H1 (cell line): ENCODE data around the gene HSF4. TPM values are rescaled to one million over a fixed set of nuclear protein-coding genes. Genes with fewer than 3 reads are reported as not detected.

ENCODE experiments used
- CTCF ChIA-PET: fragments of 300-600 bp; sonication (Branson Sonifier 250); formaldehyde crosslinking; loops from one replicate; lab custom pipeline; 2021; ENCODE audit not compliant: partially characterized antibody; lab: Charles Lee
- POLR2A ChIA-PET: fragments of 300-600 bp; sonication (Branson Sonifier 250); formaldehyde crosslinking; loops from one replicate; lab custom pipeline; 2021; ENCODE audit warnings: inconsistent platforms; ENCODE audit not compliant: partially characterized antibody; lab: Charles Lee
- DNase-seq, 2 experiments: peaks; one replicate each; pipeline versions ENCODE4 v3.0.0 to v3.0.0-alpha.2; 2010 to 2022; ENCODE audit warnings: low spot score in 2 of 2, low read depth in 1 of 2, mixed read lengths in 1 of 2
- FAIRE-seq: peaks from 2 replicates; lab custom pipeline; 2011; peaks lifted over from hg19 to GRCh38; lab: Jason Lieb, UNC
- H2AFZ ChIP-seq: 2 replicates; pipeline ENCODE4 v1.8.1; 2012; ENCODE audit warnings: low read length, inconsistent platforms
- H2AK5ac ChIP-seq: 2 replicates; pipeline ENCODE4 v1.6.1; 2013; ENCODE audit warnings: low read depth, low read length
- H2BK120ac ChIP-seq: replicated peaks from 2 replicates; pipeline ENCODE3; 2013; ENCODE audit warnings: low read depth, low read length, inconsistent platforms
- H2BK12ac ChIP-seq: 2 replicates; pipeline ENCODE4 v1.6.1; 2013; ENCODE audit warnings: low read depth, low read length
- H2BK15ac ChIP-seq: 2 replicates; pipeline ENCODE4 v1.6.1; 2013; ENCODE audit warnings: low read length
- H2BK20ac ChIP-seq: 2 replicates; pipeline ENCODE4 v1.6.1; 2013; ENCODE audit warnings: low read length
- H2BK5ac ChIP-seq: 2 replicates; pipeline ENCODE4 v1.6.1; 2013; ENCODE audit warnings: low read depth, low read length
- H3K14ac ChIP-seq: 2 replicates; pipeline ENCODE4 v1.6.1; 2013; ENCODE audit warnings: inconsistent platforms; ENCODE audit not compliant: insufficient read length
- H3K18ac ChIP-seq: 2 replicates; pipeline ENCODE4 v1.6.1; 2013; ENCODE audit warnings: low read length; ENCODE audit errors: extremely low read depth
- H3K23ac ChIP-seq: 2 replicates; pipeline ENCODE4 v1.6.1; 2013; ENCODE audit warnings: inconsistent platforms; ENCODE audit not compliant: insufficient read length
- H3K23me2 ChIP-seq: 2 replicates; pipeline ENCODE4 v1.6.1; 2013; ENCODE audit warnings: low read depth, low read length
- H3K27ac ChIP-seq: 2 replicates; pipeline ENCODE4 v1.6.1; 2011; ENCODE audit warnings: low read depth, low read length, inconsistent platforms
- H3K27me3 ChIP-seq, 4 experiments: replicated peaks in 1 of 4; 1 replicate in 1 of 4; 2 replicates in 3 of 4; pipeline versions ENCODE4 v1.6.1 to v1.8.1; 2011 to 2013; ENCODE audit warnings: low read length in 3 of 4, mild to moderate bottlenecking in 3 of 4, inconsistent platforms in 2 of 4, mixed read lengths in 2 of 4, moderate library complexity in 1 of 4; ENCODE audit not compliant: control insufficient read depth in 3 of 4, insufficient read depth in 3 of 4; ENCODE audit errors: extremely low read depth in 1 of 4
- H3K36me3 ChIP-seq, 4 experiments: 2 replicates each; pipeline versions ENCODE4 v1.6.1 to v1.8.1; 2011 to 2013; ENCODE audit warnings: mild to moderate bottlenecking in 4 of 4, low read length in 3 of 4, moderate library complexity in 2 of 4, control low read depth in 1 of 4, inconsistent platforms in 1 of 4; ENCODE audit not compliant: insufficient read depth in 4 of 4, control insufficient read depth in 2 of 4
- H3K4ac ChIP-seq: replicated peaks from 2 replicates; pipeline ENCODE3; 2013; ENCODE audit warnings: low read length, low read depth, mixed read lengths, inconsistent platforms; ENCODE audit not compliant: insufficient read length
- H3K4me1 ChIP-seq, 4 experiments: replicated peaks in 1 of 4; 1 replicate in 1 of 4; 2 replicates in 3 of 4; pipeline versions ENCODE4 v1.6.1 to v1.8.1; 2011 to 2013; ENCODE audit warnings: low read length in 3 of 4, inconsistent platforms in 2 of 4, mixed read lengths in 1 of 4; ENCODE audit not compliant: insufficient read depth in 4 of 4, control insufficient read depth in 3 of 4
- H3K4me2 ChIP-seq, 2 experiments: 2 replicates each; pipeline versions ENCODE4 v1.6.1 to v1.8.1; 2011 to 2013; ENCODE audit warnings: low read depth in 2 of 2, low read length in 2 of 2, control low read depth in 1 of 2, inconsistent platforms in 1 of 2, mild to moderate bottlenecking in 1 of 2; ENCODE audit not compliant: insufficient read depth in 1 of 2
- H3K4me3 ChIP-seq, 4 experiments: fragments of 200-600, 300-600 bp in 1 of 4; sonication (generic), shearing (Covaris generic), sonication (Bioruptor Twin) in 1 of 4; 2 replicates each; pipeline versions ENCODE4 v1.5.1 to v1.8.1; 2011 to 2016; ENCODE audit warnings: low read length in 4 of 4, low read depth in 3 of 4, control low read depth in 2 of 4, inconsistent platforms in 2 of 4, mild to moderate bottlenecking in 2 of 4, mixed read lengths in 1 of 4, moderate library complexity in 1 of 4; ENCODE audit not compliant: insufficient read depth in 2 of 4; ENCODE audit errors: extremely low read depth in 1 of 4
- H3K56ac ChIP-seq: replicated peaks from 2 replicates; pipeline ENCODE3; 2013; ENCODE audit warnings: low read depth, mild to moderate bottlenecking, mixed read lengths, low read length, inconsistent platforms; ENCODE audit not compliant: insufficient read length
- H3K79me1 ChIP-seq: 2 replicates; pipeline ENCODE4 v1.6.1; 2013; ENCODE audit warnings: low read depth, low read length, control low read depth
- H3K79me2 ChIP-seq, 2 experiments: 2 replicates each; pipeline versions ENCODE4 v1.6.1 to v1.8.1; 2012 to 2013; ENCODE audit warnings: low read length in 2 of 2, mild to moderate bottlenecking in 2 of 2, inconsistent platforms in 1 of 2; ENCODE audit not compliant: insufficient read depth in 2 of 2, control insufficient read depth in 1 of 2
- H3K9ac ChIP-seq, 4 experiments: replicated peaks in 1 of 4; 1 replicate in 1 of 4; 2 replicates in 3 of 4; pipeline versions ENCODE4 v1.6.1 to v1.8.1; 2011 to 2013; ENCODE audit warnings: low read depth in 3 of 4, low read length in 3 of 4, control low read depth in 2 of 4, mild to moderate bottlenecking in 2 of 4, moderate library complexity in 2 of 4, inconsistent platforms in 1 of 4; ENCODE audit errors: extremely low read depth in 1 of 4
- H3K9me3 ChIP-seq, 2 experiments: 2 replicates each; pipeline versions ENCODE4 v1.6.1 to v1.8.1; 2012 to 2013; ENCODE audit warnings: mild to moderate bottlenecking in 2 of 2, moderate library complexity in 2 of 2, control low read depth in 1 of 2, inconsistent platforms in 1 of 2, low read depth in 1 of 2, low read length in 1 of 2, mixed read lengths in 1 of 2; ENCODE audit not compliant: insufficient read depth in 2 of 2
- H4K20me1 ChIP-seq, 2 experiments: replicated peaks in 1 of 2; 2 replicates each; pipeline versions ENCODE3 to v1.8.1; 2011 to 2013; ENCODE audit warnings: inconsistent platforms in 2 of 2, low read length in 2 of 2, mild to moderate bottlenecking in 1 of 2; ENCODE audit not compliant: insufficient read depth in 2 of 2, control insufficient read depth in 1 of 2
- H4K5ac ChIP-seq: 2 replicates; pipeline ENCODE4 v1.6.1; 2013; ENCODE audit warnings: low read length, low read depth, mixed read lengths, inconsistent platforms; ENCODE audit not compliant: insufficient read length
- H4K8ac ChIP-seq: 2 replicates; pipeline ENCODE4 v1.8.0; 2013; ENCODE audit warnings: mild to moderate bottlenecking, moderate library complexity, low read length, inconsistent platforms; ENCODE audit not compliant: insufficient read depth; ENCODE audit errors: extremely low read depth
- H4K91ac ChIP-seq: replicated peaks from 2 replicates; pipeline ENCODE3; 2013; ENCODE audit warnings: low read length, mixed read lengths, inconsistent platforms; ENCODE audit not compliant: insufficient read length
- BACH1 ChIP-seq: IDR thresholded peaks from 2 replicates; pipeline ENCODE4 v1.6.1; 2012; ENCODE audit warnings: low read length, improper control_type of control experiment
- CTBP2 ChIP-seq: IDR thresholded peaks from 2 replicates; pipeline ENCODE4 v1.7.0; 2011; ENCODE audit warnings: borderline replicate concordance, mild to moderate bottlenecking, moderate library complexity, mixed read lengths, low read length; ENCODE audit not compliant: insufficient read depth, insufficient read length
- HDAC6 ChIP-seq: IDR thresholded peaks from one replicate; pipeline ENCODE4 v1.7.1; 2012; ENCODE audit warnings: low read depth, mild to moderate bottlenecking, inconsistent platforms, low read length, moderate library complexity
- MAFK ChIP-seq: IDR thresholded peaks from 2 replicates; pipeline ENCODE4 v1.6.1; 2012; ENCODE audit warnings: low read depth, mild to moderate bottlenecking, improper control_type of control experiment, low read length
- RBBP5 ChIP-seq: IDR thresholded peaks from 2 replicates; pipeline ENCODE4 v1.7.1; 2012; ENCODE audit warnings: low read depth, mild to moderate bottlenecking, inconsistent platforms, low read length, moderate library complexity, borderline replicate concordance
- RNF2 ChIP-seq: fragments of 200-900, 300-1000 bp; sonication (generic); IDR thresholded peaks from 2 replicates; pipeline ENCODE4 v1.7.1; 2016; ENCODE audit warnings: borderline replicate concordance, low read depth, mild to moderate bottlenecking, antibody characterized with exemption, low read length; ENCODE audit not compliant: poor library complexity, severe bottlenecking; ENCODE audit errors: missing control alignments
- RXRA ChIP-seq: IDR thresholded peaks from 2 replicates; pipeline ENCODE4 v1.6.1; 2011; ENCODE audit warnings: low read depth, mild to moderate bottlenecking, low read length, moderate library complexity; ENCODE audit not compliant: insufficient read depth
- SIN3A ChIP-seq, 2 experiments: IDR thresholded peaks in 1 of 2; conservative IDR thresholded peaks in 1 of 2; 2 replicates each; pipeline ENCODE4 v1.6.1; 2011 to 2012; ENCODE audit warnings: low read length in 2 of 2, improper control_type of control experiment in 1 of 2, low read depth in 1 of 2, mild to moderate bottlenecking in 1 of 2
- SP1 ChIP-seq: IDR thresholded peaks from 2 replicates; pipeline ENCODE4 v1.6.1; 2011; ENCODE audit warnings: low read depth, low read length
- TBP ChIP-seq: IDR thresholded peaks from 2 replicates; pipeline ENCODE4 v1.6.1; 2011; ENCODE audit warnings: low read depth, low read length, improper control_type of control experiment
- YY1 ChIP-seq: IDR thresholded peaks from 2 replicates; pipeline ENCODE4 v1.6.1; 2011; ENCODE audit warnings: low read depth, mild to moderate bottlenecking, low read length
- WGBS, 2 experiments: shearing (Covaris generic) in 1 of 2; methylation state at CpG; one replicate each; pipeline versions ENCODE4 v1.1.6 to v1.1.7; 2013 to 2015; ENCODE audit warnings: low lambda C conversion rate in 2 of 2, mixed read lengths in 2 of 2, inconsistent platforms in 1 of 2, low coverage in 1 of 2, missing lambda C conversion rate in 1 of 2; ENCODE audit not compliant: insufficient replicate concordance in 2 of 2, insufficient coverage in 1 of 2, insufficient read length in 1 of 2; ENCODE audit errors: extremely low coverage in 1 of 2, missing lambda C conversion rate in 1 of 2; 5-methylcytosine and 5-hydroxymethylcytosine counted together
- polyA plus RNA-seq, 7 experiments: library from polyadenylated mRNA; depleted of rRNA in 3 of 7; stranded (reverse) in 5 of 7; unstranded in 2 of 7; fragments of >200 nt in 5 of 7; fragments of 200-250 nt in 2 of 7; gene quantifications; 1 replicate in 5 of 7; 2 replicates in 1 of 7; 4 replicates in 1 of 7; pipeline versions ENCODE4 v1.2.1 to v1.2.3, GENCODE V29; 2011 to 2013; ENCODE audit warnings: missing spikeins in 2 of 7, mixed read lengths in 2 of 7
- total RNA-seq: library from RNA; stranded (reverse); fragmentation: NEBNext Ultra II Directional; extraction: Animal tissue kit (Norgen Biotek cat#: 25700); gene quantifications from 2 replicates; pipeline ENCODE4 v1.2.1, GENCODE V29; 2021

The HSF4 gene
- total and polyA plus RNA-seq, 2 of the 8 experiments (the other 6 are each of a cell fraction or from before 2014, with no cell fraction given): 0.14 TPM; not detected in 1

DNA sequence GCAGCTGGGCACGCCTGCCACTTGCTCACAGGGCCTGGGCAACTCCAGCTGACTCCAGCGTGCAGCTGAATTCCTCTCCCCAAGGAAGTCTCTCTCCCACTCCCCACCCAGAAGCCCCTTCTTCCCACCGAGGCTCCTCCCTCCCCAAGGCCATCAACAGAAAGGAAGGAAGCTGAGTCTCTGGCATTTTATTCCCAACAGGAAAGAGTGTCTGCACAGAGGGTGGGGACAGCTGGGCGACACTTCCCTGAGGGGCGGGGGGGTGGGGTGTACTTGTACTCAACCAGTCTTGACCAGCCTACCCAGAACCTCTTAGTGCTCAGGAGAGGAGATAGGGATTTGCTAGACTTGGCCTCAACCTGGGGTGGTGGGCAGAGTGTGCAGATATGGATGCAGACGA, 25.5 kb downstream of the HSF4 start, which contains the start of gene EXOC3L1:
EXOC3L1 (minus strand) TSS at position 96 of the 400 bp plus-strand sequence. CDS start 460 bp downstream, outside the sequence.
- no peak within 1 kb of the TSS for H3K9ac ChIP-seq

More for the DNA sequence above, 25.5 kb downstream of the HSF4 start, which contains the start of gene EXOC3L1:
- peaks cover 0 to 14% (median 5%) of the 10 kb centered on the region in 4 experiments; a peak in 6 of 7 replicates for H3K4me1 ChIP-seq
- H2BK120ac ChIP-seq: no peak within 1 kb of the TSS
- 0 out of 2 replicates have a peak within 1 kb of the TSS, but pooled peaks have one; percentile 61 for H2BK20ac ChIP-seq
- 0 out of 2 replicates have a peak within 1 kb of the TSS, but pooled peaks have one; percentile 12 for H2BK15ac ChIP-seq
- no peak within 1 kb of the TSS for H3K27ac ChIP-seq
- no peak within 1 kb of the TSS for H3K23ac ChIP-seq
- H3K18ac ChIP-seq: no peak within 1 kb of the TSS
- WGBS, 2 experiments: 70% methylated on average over 6 of the region's 6 CpGs; no CpG with 5 or more reads in 1 of the 2 experiments
- H3K36me3 ChIP-seq: peaks cover 2 to 14% (median 8%) of the 10 kb centered on the region in 4 experiments; a peak in 6 of 8 replicates
- H4K5ac ChIP-seq: no peak within 1 kb of the TSS
- no peak within 1 kb of the TSS; a peak in 1 of 4 replicates for H3K4me2 ChIP-seq
- H4K8ac ChIP-seq: peak within 1 kb of the TSS; percentile 12
- peak within 1 kb of the TSS; percentile 70; the same call in 1 of the 2 replicates for H2BK12ac ChIP-seq
- DNase-seq: no peak
- peaks cover 8 to 17% of the 10 kb centered on the region in 2 experiments for H3K79me2 ChIP-seq
- TF ChIP-seq BACH1 (no peak), HDAC6 (no peak), SP1 (no peak), SIN3A (conservative IDR thresholded peaks at IDR 0.05 in 1 of 2, IDR thresholded peaks at IDR 0.05 in 1 of 2; ENCODE audit: low read depth in 1 of 2, low read length in 2 of 2) (no peak), CTBP2 (no peak), TBP (no peak), MAFK (no peak), RXRA (no peak), RNF2 (no peak), RBBP5 (no peak), YY1 (no peak)
- H3K23me2 ChIP-seq: peaks cover 9% of the 10 kb centered on the region
- no peak within 1 kb of the TSS for H3K14ac ChIP-seq
- H4K20me1 ChIP-seq: peaks cover 4 to 22% of the 10 kb centered on the region in 2 experiments
- POLR2A ChIA-PET: interaction anchor here (0.7 to 1.5 kb wide), 6 partner anchors 8 to 81 kb away, joined by 3 to 4 read pairs (median 3); partner anchors contain the start of genes ELMO3 and TMEM208
- H2AFZ ChIP-seq: no peak within 1 kb of the TSS
- H3K79me1 ChIP-seq: peaks cover 10% of the 10 kb centered on the region
- H2BK5ac ChIP-seq: no peak within 1 kb of the TSS
- no peaks in the 10 kb centered on the region for H3K9me3 ChIP-seq
- H3K56ac ChIP-seq: no peak within 1 kb of the TSS
- FAIRE-seq: no peak
- H3K4ac ChIP-seq: no peak within 1 kb of the TSS
- CTCF ChIA-PET: interaction anchor here (1.2 to 9.3 kb wide), 5 partner anchors 10 to 237 kb away, joined by 3 to 151 read pairs (median 5); partner anchors contain the start of genes CES3, ELMO3 and NOL3
- peaks cover 2 to 21% (median 11%) of the 10 kb centered on the region in 4 experiments for H3K27me3 ChIP-seq
- H2AK5ac ChIP-seq: no peak within 1 kb of the TSS
- no peak within 1 kb of the TSS for H4K91ac ChIP-seq
- no peak within 1 kb of the TSS for H3K4me3 ChIP-seq
